ENCODE results near the gene MYOZ3. TPM values are rescaled to one million over a fixed set of nuclear protein-coding genes. Genes with fewer than 3 reads are reported as not detected.

Gene MYOZ3
- total and polyA plus RNA-seq, 4 donors = 0.03 to 0.09 (median 0.04) TPM; not detected in 1

- no peak for DNase-seq (ENCODE audit: low spot score)
- peak overlapping the region in 1 of 3 donors; percentile 96 for H3K4me3 ChIP-seq (ENCODE audit: low read depth in 1 of 3, low read length in 3 of 3)
- H3K36me3 ChIP-seq (ENCODE audit: control insufficient read depth in 4 of 4, insufficient read depth in 3 of 4, low read depth in 1 of 4, low read length in 3 of 4) = no peaks in the 10 kb centered on the region
- peak overlapping the region in 1 of 2 donors; percentile 65 for H3K9ac ChIP-seq (ENCODE audit: low read depth in 1 of 2, low read length in 2 of 2)
- TF ChIP-seq SP1 (IDR thresholded peaks at IDR 0.05) (no peak), MAX (IDR thresholded peaks at IDR 0.05) (no peak), JUND (IDR thresholded peaks at IDR 0.05) (no peak), HNF4A (conservative IDR thresholded peaks at IDR 0.05) (no peak), HNF4G (IDR thresholded peaks at IDR 0.05) (no peak), EGR1 (IDR thresholded peaks at IDR 0.05; ENCODE audit: low read depth in 2 of 2) (no peak), TAF1 (conservative IDR thresholded peaks at IDR 0.05) (no peak), YY1 (IDR thresholded peaks at IDR 0.05) (no peak), ZBTB33 (IDR thresholded peaks at IDR 0.05) (no peak), ATF3 (IDR thresholded peaks at IDR 0.05) (no peak), NR2F2 (IDR thresholded peaks at IDR 0.05) (no peak), FOXA1 (IDR thresholded peaks at IDR 0.05) (no peak), GABPA (IDR thresholded peaks at IDR 0.05 in 1 of 2, conservative IDR thresholded peaks at IDR 0.05 in 1 of 2) (no peak), CTCF (IDR thresholded peaks at IDR 0.05; ENCODE audit: low read depth, low read length, missing input control) (no peak)
- H3K4me1 ChIP-seq (ENCODE audit: control insufficient read depth in 4 of 4, insufficient read depth in 4 of 4, low read length in 3 of 4) = peaks cover 26 to 87% (median 78%) of the 10 kb centered on the region in 4 donors
- WGBS = 71% methylated on average over 3 of the region's 3 CpGs
- H3K27me3 ChIP-seq (ENCODE audit: control insufficient read depth in 4 of 4, insufficient read depth in 4 of 4, low read length in 3 of 4) = no peaks in the 10 kb centered on the region
- H3K9me3 ChIP-seq (ENCODE audit: control insufficient read depth in 4 of 4, low read length in 3 of 4) = no peaks in the 10 kb centered on the region
- H3K27ac ChIP-seq (ENCODE audit: low read depth in 1 of 2, low read length in 2 of 2) = peak overlapping the region; percentile 83 to 99
These were observed 21.7 kb upstream of the MYOZ3 start for GRCh38 chr5:150639377-150639692.

GRCh38 chr5:150639751-150640150 is 21.3 kb upstream of the MYOZ3 start:
- peak overlapping the region in 1 of 2 donors; percentile 32 for H3K9ac ChIP-seq (ENCODE audit: low read depth in 1 of 2, low read length in 2 of 2)
- no peak for DNase-seq (ENCODE audit: low spot score)

More at GRCh38 chr5:150639751-150640150, 21.3 kb upstream of the MYOZ3 start:
- 21% methylated on average over 5 of the region's 5 CpGs for WGBS
- H3K4me1 ChIP-seq (ENCODE audit: control insufficient read depth in 4 of 4, insufficient read depth in 4 of 4, low read length in 3 of 4) = peaks cover 26 to 89% (median 81%) of the 10 kb centered on the region in 4 donors
- no peaks in the 10 kb centered on the region for H3K9me3 ChIP-seq (ENCODE audit: control insufficient read depth in 4 of 4, low read length in 3 of 4)
- H3K4me3 ChIP-seq (ENCODE audit: low read depth in 1 of 3, low read length in 3 of 3) = peak overlapping the region in 2 of 3 donors; percentile 58 to 96
- H3K36me3 ChIP-seq (ENCODE audit: control insufficient read depth in 4 of 4, insufficient read depth in 3 of 4, low read depth in 1 of 4, low read length in 3 of 4) = no peaks in the 10 kb centered on the region
- no peaks in the 10 kb centered on the region for H3K27me3 ChIP-seq (ENCODE audit: control insufficient read depth in 4 of 4, insufficient read depth in 4 of 4, low read length in 3 of 4)
- peak overlapping the region; percentile 83 to 99 for H3K27ac ChIP-seq (ENCODE audit: low read depth in 1 of 2, low read length in 2 of 2)
- TF ChIP-seq EGR1 (IDR thresholded peaks at IDR 0.05; ENCODE audit: low read depth in 2 of 2) = no peak
- TF ChIP-seq TAF1 (conservative IDR thresholded peaks at IDR 0.05) = no peak
- no peak for TF ChIP-seq YY1 (IDR thresholded peaks at IDR 0.05)
- TF ChIP-seq REST (IDR thresholded peaks at IDR 0.05) = no peak
- TF ChIP-seq GABPA (IDR thresholded peaks at IDR 0.05 in 1 of 2, conservative IDR thresholded peaks at IDR 0.05 in 1 of 2) = no peak
- TF ChIP-seq RAD21 (IDR thresholded peaks at IDR 0.05) = no peak
- no peak for TF ChIP-seq SP1 (IDR thresholded peaks at IDR 0.05)
- no peak for TF ChIP-seq MAX (IDR thresholded peaks at IDR 0.05)
- TF ChIP-seq RXRA (IDR thresholded peaks at IDR 0.05) = no peak
- TF ChIP-seq NR2F2 (IDR thresholded peaks at IDR 0.05) = no peak
- TF ChIP-seq FOXA1 (IDR thresholded peaks at IDR 0.05) = no peak
- no peak for TF ChIP-seq JUND (IDR thresholded peaks at IDR 0.05)

All from liver (tissue), 9 donors.